CD14-positive monocyte (primary cell): Measurements from ENCODE around the gene UBE3D. TPM values are rescaled to one million over a fixed set of nuclear protein-coding genes. Genes with fewer than 3 reads are reported as not detected.

Experiments
- DNase-seq, 3 donors: peaks; one replicate each; pipeline ENCODE4 v3.0.0-alpha.2; 2011 to 2022
- H2AFZ ChIP-seq: 2 replicates; pipeline ENCODE4 v1.6.0; 2012; ENCODE audit warnings: mild to moderate bottlenecking, low read depth, low read length, inconsistent platforms; ENCODE audit not compliant: insufficient read depth, poor library complexity, severe bottlenecking
- H3K27ac ChIP-seq, 2 donors: 1 replicate in 1 of 2; 2 replicates in 1 of 2; pipeline ENCODE4 v1.5.1; 2012 to 2013; ENCODE audit warnings: low read length in 2 of 2, control low read depth in 1 of 2, inconsistent platforms in 1 of 2, low read depth in 1 of 2, mild to moderate bottlenecking in 1 of 2
- H3K27me3 ChIP-seq, 2 donors: one replicate each; pipeline versions ENCODE4 v1.6.0 to v1.6.1; 2011 to 2013; ENCODE audit warnings: low read length in 2 of 2; ENCODE audit not compliant: control insufficient read depth in 2 of 2, insufficient read depth in 2 of 2
- H3K36me3 ChIP-seq, 2 donors: replicated peaks in 1 of 2; 1 replicate in 1 of 2; 2 replicates in 1 of 2; pipeline versions ENCODE4 v1.5.1 to v1.6.1; 2012 to 2013; ENCODE audit warnings: low read length in 2 of 2, control low read depth in 1 of 2, inconsistent platforms in 1 of 2, mild to moderate bottlenecking in 1 of 2; ENCODE audit not compliant: insufficient read depth in 2 of 2, control insufficient read depth in 1 of 2
- H3K4me1 ChIP-seq, 2 donors: 1 replicate in 1 of 2; 2 replicates in 1 of 2; pipeline versions ENCODE4 v1.5.1 to v1.6.1; 2012 to 2013; ENCODE audit warnings: low read length in 2 of 2, control low read depth in 1 of 2, inconsistent platforms in 1 of 2, mild to moderate bottlenecking in 1 of 2, moderate library complexity in 1 of 2; ENCODE audit not compliant: insufficient read depth in 2 of 2, control insufficient read depth in 1 of 2
- H3K4me2 ChIP-seq: replicated peaks from 2 replicates; pipeline ENCODE3; 2012; ENCODE audit warnings: low read length, moderate library complexity, mild to moderate bottlenecking; ENCODE audit not compliant: poor library complexity, severe bottlenecking; ENCODE audit errors: extremely low read depth
- H3K4me3 ChIP-seq, 3 experiments: fragments of 200-600 bp in 1 of 3; sonication (generic) in 1 of 3; replicated peaks in 1 of 3; 1 replicate in 2 of 3; 2 replicates in 1 of 3; pipeline ENCODE4 v1.5.1; 2011 to 2013; ENCODE audit warnings: low read length in 3 of 3, mild to moderate bottlenecking in 3 of 3, control low read depth in 2 of 3, low read depth in 2 of 3, inconsistent platforms in 1 of 3, moderate library complexity in 1 of 3
- H3K79me2 ChIP-seq: 2 replicates; pipeline ENCODE4 v1.6.0; 2012; ENCODE audit warnings: mild to moderate bottlenecking, control low read depth, inconsistent platforms, low read length, moderate library complexity; ENCODE audit not compliant: insufficient read depth
- H3K9ac ChIP-seq: 2 replicates; pipeline ENCODE4 v1.6.0; 2017; ENCODE audit warnings: low read length, mild to moderate bottlenecking; ENCODE audit not compliant: insufficient read depth, poor library complexity, severe bottlenecking
- H3K9me3 ChIP-seq, 2 donors: replicated peaks in 1 of 2; 1 replicate in 1 of 2; 2 replicates in 1 of 2; pipeline versions ENCODE4 v1.5.1 to v1.6.1; 2012 to 2013; ENCODE audit warnings: low read length in 2 of 2, control low read depth in 1 of 2; ENCODE audit not compliant: control insufficient read depth in 1 of 2, insufficient read depth in 1 of 2
- H4K20me1 ChIP-seq: 2 replicates; pipeline ENCODE4 v1.6.0; 2012; ENCODE audit warnings: mild to moderate bottlenecking, low read length, control low read depth, moderate library complexity; ENCODE audit not compliant: insufficient read depth
- H3K27ac Mint-ChIP-seq, 7 donors: one replicate each; pipeline ENCODE4 v1.8.0; 2020; ENCODE audit warnings: mild to moderate bottlenecking in 7 of 7, mixed read lengths in 7 of 7, moderate library complexity in 6 of 7, inconsistent platforms in 2 of 7
- H3K27me3 Mint-ChIP-seq, 3 donors: one replicate each; pipeline ENCODE4 v1.8.0; 2021 to 2022; ENCODE audit warnings: low read depth in 3 of 3, mild to moderate bottlenecking in 3 of 3, mixed read lengths in 3 of 3, moderate library complexity in 3 of 3, inconsistent platforms in 1 of 3
- H3K36me3 Mint-ChIP-seq, 2 donors: one replicate each; pipeline ENCODE4 v1.8.0; 2020; ENCODE audit warnings: mixed read lengths in 2 of 2, inconsistent platforms in 1 of 2, mild to moderate bottlenecking in 1 of 2
- H3K4me1 Mint-ChIP-seq: one replicate; pipeline ENCODE4 v1.8.0; 2020; ENCODE audit warnings: mild to moderate bottlenecking, mixed read lengths
- H3K4me3 Mint-ChIP-seq, 2 donors: one replicate each; pipeline ENCODE4 v1.8.0; 2020; ENCODE audit warnings: mild to moderate bottlenecking in 2 of 2, mixed read lengths in 2 of 2, moderate library complexity in 1 of 2
- H3K9me3 Mint-ChIP-seq, 7 donors: one replicate each; pipeline ENCODE4 v1.8.0; 2020 to 2022; ENCODE audit warnings: mixed read lengths in 7 of 7, mild to moderate bottlenecking in 6 of 7, moderate library complexity in 6 of 7, inconsistent platforms in 2 of 7
- WGBS: methylation state at CpG from one replicate; pipeline ENCODE4 v1.1.5; 2013; ENCODE audit warnings: missing lambda C conversion rate; ENCODE audit not compliant: insufficient coverage; 5-methylcytosine and 5-hydroxymethylcytosine counted together
- intact Hi-C, 2 donors: fragments of 100-400 bp; cut with micrococcal nuclease; formaldehyde crosslinking; loops; one replicate each; pipeline versions ENCODE4 v1.15.0 to v1.15.1; 2023
- polyA plus RNA-seq, 3 donors: library from polyadenylated mRNA; depleted of rRNA in 1 of 3; unstranded in 2 of 3; stranded (reverse) in 1 of 3; fragments of 300-500 nt in 2 of 3; fragments of >200 nt in 1 of 3; fragmentation: Illumina TruSeq in 2 of 3; gene quantifications; 1 replicate in 2 of 3; 2 replicates in 1 of 3; pipeline ENCODE4 v1.2.3, GENCODE V29; 2012 to 2021
- TF ChIP-seq, protein P1 (sequence below): fragments of 200-600 bp; IDR thresholded peaks from one replicate; pipeline ENCODE4 v1.8.0; 2022; ENCODE audit warnings: antibody characterized with exemption, mild to moderate bottlenecking

Gene UBE3D
- polyA plus RNA-seq, 3 donors: 0.61 to 1.7 (median 1.1) TPM

DNA sequence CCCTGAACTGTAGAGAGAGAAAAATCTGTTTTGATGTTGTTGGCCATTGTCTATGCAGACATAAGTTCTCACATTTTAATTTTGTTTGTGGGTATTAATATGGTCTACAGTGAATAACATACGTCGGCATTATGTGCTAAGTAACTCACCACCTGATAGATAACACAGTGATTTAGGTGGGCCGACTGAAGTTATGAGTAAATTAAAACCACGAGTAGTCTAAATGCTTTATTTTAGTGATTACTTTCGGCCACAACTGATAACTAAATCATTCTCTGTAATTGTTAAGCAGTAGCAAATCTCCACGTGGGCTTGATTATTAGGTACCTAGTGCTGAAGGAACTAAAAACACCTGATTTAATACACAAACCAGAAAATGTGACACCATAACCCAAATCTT is 3.0 kb upstream of the UBE3D start:
- H3K4me3 ChIP-seq: peak overlapping the region in 1 of 3 experiments; percentile 88
- WGBS: 80% methylated on average over 1 of the region's 6 CpGs
- Mint-ChIP-seq H3K36me3 (no peaks in the 10 kb centered on the region), H3K4me3 (peak overlapping the region; percentile 88 to 95), H3K27ac (peak overlapping the region in 5 of 7 donors; percentile 69 to 94 (median 90)), H3K9me3 (peaks cover 0 to 2% (median 0%) of the 10 kb centered on the region in 7 donors), H3K27me3 (peaks cover 0 to 2% (median 0%) of the 10 kb centered on the region in 3 donors), H3K4me1 (peaks cover 42% of the 10 kb centered on the region)
- peaks cover 40 to 52% of the 10 kb centered on the region in 2 donors for H3K4me1 ChIP-seq
- H3K27ac ChIP-seq: peak overlapping the region in 1 of 2 donors; percentile 83
- intact Hi-C loops: loop anchor here (5.0 to 10.0 kb wide), 5 partner anchors 124 to 1159 kb away; partner anchors contain the start of genes CEP162 (in 2 of the 2), IBTK (in 2 of the 2), PGM3 (in 2 of the 2) and RWDD2A (in 2 of the 2)
- peak overlapping the region; percentile 95 for H2AFZ ChIP-seq
- H3K9ac ChIP-seq: no peak overlapping the region
- no peaks in the 10 kb centered on the region for H3K36me3 ChIP-seq
- DNase-seq: no peak
- H3K9me3 ChIP-seq: no peaks in the 10 kb centered on the region
- H4K20me1 ChIP-seq: peaks cover 3% of the 10 kb centered on the region
- no peaks in the 10 kb centered on the region for H3K27me3 ChIP-seq
- H3K79me2 ChIP-seq: peaks cover 51% of the 10 kb centered on the region
- H3K4me2 ChIP-seq: peak overlapping the region; percentile 95
- TF ChIP-seq, protein P1, sequence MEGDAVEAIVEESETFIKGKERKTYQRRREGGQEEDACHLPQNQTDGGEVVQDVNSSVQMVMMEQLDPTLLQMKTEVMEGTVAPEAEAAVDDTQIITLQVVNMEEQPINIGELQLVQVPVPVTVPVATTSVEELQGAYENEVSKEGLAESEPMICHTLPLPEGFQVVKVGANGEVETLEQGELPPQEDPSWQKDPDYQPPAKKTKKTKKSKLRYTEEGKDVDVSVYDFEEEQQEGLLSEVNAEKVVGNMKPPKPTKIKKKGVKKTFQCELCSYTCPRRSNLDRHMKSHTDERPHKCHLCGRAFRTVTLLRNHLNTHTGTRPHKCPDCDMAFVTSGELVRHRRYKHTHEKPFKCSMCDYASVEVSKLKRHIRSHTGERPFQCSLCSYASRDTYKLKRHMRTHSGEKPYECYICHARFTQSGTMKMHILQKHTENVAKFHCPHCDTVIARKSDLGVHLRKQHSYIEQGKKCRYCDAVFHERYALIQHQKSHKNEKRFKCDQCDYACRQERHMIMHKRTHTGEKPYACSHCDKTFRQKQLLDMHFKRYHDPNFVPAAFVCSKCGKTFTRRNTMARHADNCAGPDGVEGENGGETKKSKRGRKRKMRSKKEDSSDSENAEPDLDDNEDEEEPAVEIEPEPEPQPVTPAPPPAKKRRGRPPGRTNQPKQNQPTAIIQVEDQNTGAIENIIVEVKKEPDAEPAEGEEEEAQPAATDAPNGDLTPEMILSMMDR: no peak

- H3K27me3 ChIP-seq: no peaks in the 10 kb centered on the region
- peaks cover 0 to 2% (median 0%) of the 10 kb centered on the region in 3 donors for H3K27me3 Mint-ChIP-seq
- peak; percentile 90 to 93 (median 92) for DNase-seq
- peak within 1 kb of the TSS; percentile 95 for H3K4me2 ChIP-seq
- peaks cover 42% of the 10 kb centered on the region for H3K79me2 ChIP-seq
- H4K20me1 ChIP-seq: peaks cover 3% of the 10 kb centered on the region
- peak within 1 kb of the TSS; percentile 88 to 95 for H3K4me3 Mint-ChIP-seq
- TF ChIP-seq, protein P1: peak; percentile 96
- WGBS: under 1% methylated on average over 72 of the region's 78 CpGs
- H3K9ac ChIP-seq: peak within 1 kb of the TSS; percentile 88
- peaks cover 38% of the 10 kb centered on the region for H3K4me1 Mint-ChIP-seq
- peak within 1 kb of the TSS; percentile 69 to 83 for H3K27ac ChIP-seq
- H3K4me3 ChIP-seq: peak within 1 kb of the TSS; percentile 62 to 88 (median 72)
- peaks cover 40 to 52% of the 10 kb centered on the region in 2 donors for H3K4me1 ChIP-seq
- H3K9me3 ChIP-seq: no peaks in the 10 kb centered on the region
- intact Hi-C loops: loop anchor here (5.0 to 10.0 kb wide), 5 partner anchors 125 to 1160 kb away; partner anchors contain the start of genes CEP162 (in 2 of the 2), IBTK (in 2 of the 2), PGM3 (in 2 of the 2) and RWDD2A (in 2 of the 2)
- H3K27ac Mint-ChIP-seq: peak within 1 kb of the TSS; percentile 82 to 94 (median 90)
- peaks cover 2% of the 10 kb centered on the region in 2 donors for H3K36me3 Mint-ChIP-seq
- peaks cover 0 to 2% (median 0%) of the 10 kb centered on the region in 7 donors for H3K9me3 Mint-ChIP-seq
- no peaks in the 10 kb centered on the region for H3K36me3 ChIP-seq
- H2AFZ ChIP-seq: peak within 1 kb of the TSS; percentile 95
Observed at GRCh38 chr6:83067448-83068439, 2.1 kb upstream of the UBE3D start, which contains the start of gene DOP1A. Gene DOP1A, plus strand, starts transcription at chr6:83067671. Its CDS starts 29,307 bp downstream, at chr6:83096978.
